Mesenchymal stem cell (in vitro differentiated cells and primary cell): ENCODE measurements around the gene ANKRD16.

Experiments
- DNase-seq: peaks from one replicate; pipeline ENCODE4 v3.0.0-alpha.2; 2013
- H2AFZ ChIP-seq: one replicate; pipeline ENCODE4 v1.6.1; 2013; ENCODE audit warnings: low read depth, mild to moderate bottlenecking, control low read depth, inconsistent platforms, low read length, moderate library complexity
- H2AK5ac ChIP-seq: 2 replicates; pipeline ENCODE4 v1.6.1; 2013; ENCODE audit warnings: low read length, moderate library complexity, mild to moderate bottlenecking, inconsistent platforms; ENCODE audit not compliant: severe bottlenecking
- H2BK120ac ChIP-seq: one replicate; pipeline ENCODE4 v1.6.1; 2013; ENCODE audit warnings: low read depth, mild to moderate bottlenecking, inconsistent platforms, low read length, moderate library complexity
- H2BK12ac ChIP-seq, 2 experiments: one replicate each; pipeline ENCODE4 v1.6.1; 2013; ENCODE audit warnings: inconsistent platforms in 2 of 2, low read length in 2 of 2, mild to moderate bottlenecking in 2 of 2, moderate library complexity in 2 of 2, control low read depth in 1 of 2
- H2BK15ac ChIP-seq: one replicate; pipeline ENCODE4 v1.6.1; 2013; ENCODE audit warnings: mild to moderate bottlenecking, low read depth, inconsistent platforms; ENCODE audit not compliant: poor library complexity, severe bottlenecking
- H2BK5ac ChIP-seq: 2 replicates; pipeline ENCODE4 v1.6.1; 2013; ENCODE audit warnings: low read depth, mild to moderate bottlenecking, low read length, control low read depth, inconsistent platforms; ENCODE audit not compliant: poor library complexity, severe bottlenecking
- H3K14ac ChIP-seq, 2 experiments: one replicate each; pipeline ENCODE4 v1.6.1; 2013; ENCODE audit warnings: inconsistent platforms in 2 of 2, low read length in 2 of 2, control low read depth in 1 of 2, mild to moderate bottlenecking in 1 of 2, moderate library complexity in 1 of 2
- H3K18ac ChIP-seq, 2 experiments: one replicate each; pipeline ENCODE4 v1.6.1; 2013; ENCODE audit warnings: inconsistent platforms in 2 of 2, low read length in 2 of 2, control low read depth in 1 of 2, low read depth in 1 of 2, mild to moderate bottlenecking in 1 of 2
- H3K23ac ChIP-seq, 2 experiments: one replicate each; pipeline ENCODE4 v1.6.1; 2013; ENCODE audit warnings: inconsistent platforms in 2 of 2, low read length in 2 of 2, mild to moderate bottlenecking in 2 of 2, moderate library complexity in 2 of 2, control low read depth in 1 of 2
- H3K27ac ChIP-seq: 2 replicates; pipeline ENCODE4 v1.5.1; 2013; ENCODE audit warnings: mild to moderate bottlenecking, moderate library complexity, low read length, control low read depth, inconsistent platforms; ENCODE audit not compliant: poor library complexity, severe bottlenecking
- H3K27me3 ChIP-seq, 2 experiments: 2 replicates each; pipeline versions ENCODE4 v1.6.1 to v1.7.0; 2013; ENCODE audit warnings: low read length in 2 of 2, mild to moderate bottlenecking in 2 of 2, moderate library complexity in 2 of 2, control low read depth in 1 of 2, inconsistent platforms in 1 of 2; ENCODE audit not compliant: control insufficient read depth in 1 of 2, insufficient read depth in 1 of 2
- H3K36me3 ChIP-seq, 2 experiments: 2 replicates each; pipeline versions ENCODE4 v1.6.1 to v1.7.0; 2013; ENCODE audit warnings: low read length in 2 of 2, control low read depth in 1 of 2, inconsistent platforms in 1 of 2, low read depth in 1 of 2, mild to moderate bottlenecking in 1 of 2; ENCODE audit not compliant: insufficient read depth in 2 of 2, control insufficient read depth in 1 of 2
- H3K4ac ChIP-seq, 2 experiments: one replicate each; pipeline ENCODE4 v1.6.1; 2013; ENCODE audit warnings: inconsistent platforms in 2 of 2, low read length in 2 of 2, mild to moderate bottlenecking in 2 of 2, moderate library complexity in 2 of 2, control low read depth in 1 of 2, low read depth in 1 of 2
- H3K4me1 ChIP-seq: 2 replicates; pipeline ENCODE4 v1.6.1; 2013; ENCODE audit warnings: low read depth, low read length, control low read depth; ENCODE audit not compliant: control insufficient read depth, insufficient read depth
- H3K4me2 ChIP-seq: 2 replicates; pipeline ENCODE4 v1.6.1; 2013; ENCODE audit warnings: low read length, mild to moderate bottlenecking, inconsistent platforms; ENCODE audit not compliant: poor library complexity, severe bottlenecking
- H3K4me3 ChIP-seq, 2 experiments: 2 replicates each; pipeline versions ENCODE4 v1.5.1 to v1.7.0; 2013; ENCODE audit warnings: low read length in 2 of 2, mild to moderate bottlenecking in 2 of 2, control low read depth in 1 of 2, low read depth in 1 of 2; ENCODE audit not compliant: insufficient read depth in 1 of 2
- H3K79me1 ChIP-seq: replicated peaks from 2 replicates; pipeline ENCODE4 v1.6.1; 2013; ENCODE audit warnings: mild to moderate bottlenecking, control low read depth, low read length, inconsistent platforms; ENCODE audit not compliant: poor library complexity, severe bottlenecking
- H3K9ac ChIP-seq: 2 replicates; pipeline ENCODE4 v1.7.0; 2013; ENCODE audit warnings: mild to moderate bottlenecking, low read length, moderate library complexity
- H3K9me3 ChIP-seq: 2 replicates; pipeline ENCODE4 v1.7.0; 2013; ENCODE audit warnings: mild to moderate bottlenecking, low read length; ENCODE audit not compliant: control insufficient read depth
- H4K8ac ChIP-seq: one replicate; pipeline ENCODE4 v1.6.1; 2013; ENCODE audit warnings: inconsistent platforms, mild to moderate bottlenecking, low read length, moderate library complexity
- H4K91ac ChIP-seq: one replicate; pipeline ENCODE4 v1.6.1; 2013; ENCODE audit warnings: mild to moderate bottlenecking, low read length, inconsistent platforms
- WGBS: methylation state at CpG from one replicate; pipeline ENCODE4 v1.1.7; 2013; ENCODE audit warnings: mixed read lengths; 5-methylcytosine and 5-hydroxymethylcytosine counted together

The ANKRD16 gene

GRCh38 chr10:5905854-5906507, 16.3 kb upstream of the ANKRD16 start:
- no peak overlapping the region for H3K9ac ChIP-seq
- WGBS, result 98% methylated on average over 13 of the region's 13 CpGs
- H4K91ac ChIP-seq, result no peak overlapping the region
- H3K36me3 ChIP-seq, result peaks cover 32 to 60% of the 10 kb centered on the region in 2 experiments
- H2BK120ac ChIP-seq, result no peak overlapping the region
- no peak overlapping the region for H3K23ac ChIP-seq
- H3K14ac ChIP-seq, result no peak overlapping the region
- no peak overlapping the region for H2AK5ac ChIP-seq
- no peak for DNase-seq
- no peak overlapping the region for H3K4me3 ChIP-seq
- no peaks in the 10 kb centered on the region for H3K27me3 ChIP-seq
- H2BK15ac ChIP-seq, result no peak overlapping the region
- no peaks in the 10 kb centered on the region for H3K9me3 ChIP-seq
- H3K27ac ChIP-seq, result no peak overlapping the region
- no peak overlapping the region for H4K8ac ChIP-seq
- no peak overlapping the region for H2BK5ac ChIP-seq
- H3K4me2 ChIP-seq, result no peak overlapping the region
- H2AFZ ChIP-seq, result no peak overlapping the region
- H2BK12ac ChIP-seq, result no peak overlapping the region
- no peak overlapping the region for H3K18ac ChIP-seq
- H3K79me1 ChIP-seq, result peaks cover 30% of the 10 kb centered on the region
- no peaks in the 10 kb centered on the region for H3K4me1 ChIP-seq
- H3K4ac ChIP-seq, result no peak overlapping the region

DNA sequence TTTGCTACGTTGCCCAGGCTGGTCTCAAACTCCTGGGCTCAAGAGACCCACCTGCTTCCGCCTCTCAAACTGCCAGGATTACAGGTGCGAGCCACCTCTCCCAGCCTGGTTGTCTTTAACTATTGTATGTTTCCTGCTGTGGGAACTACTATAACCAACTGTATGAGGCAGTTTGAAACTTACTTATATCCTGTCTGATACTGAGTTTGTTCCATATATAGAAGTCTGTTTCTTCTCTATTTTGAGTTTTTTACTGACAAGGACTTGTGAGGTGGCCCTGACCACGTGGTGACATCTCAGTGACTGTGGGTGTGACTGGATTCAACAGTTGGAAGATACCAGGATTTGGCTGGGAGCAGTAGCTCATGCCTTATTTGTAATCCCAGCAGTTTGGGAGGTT, 14.5 kb upstream of the ANKRD16 start:
- no peak overlapping the region for H3K14ac ChIP-seq

DNA sequence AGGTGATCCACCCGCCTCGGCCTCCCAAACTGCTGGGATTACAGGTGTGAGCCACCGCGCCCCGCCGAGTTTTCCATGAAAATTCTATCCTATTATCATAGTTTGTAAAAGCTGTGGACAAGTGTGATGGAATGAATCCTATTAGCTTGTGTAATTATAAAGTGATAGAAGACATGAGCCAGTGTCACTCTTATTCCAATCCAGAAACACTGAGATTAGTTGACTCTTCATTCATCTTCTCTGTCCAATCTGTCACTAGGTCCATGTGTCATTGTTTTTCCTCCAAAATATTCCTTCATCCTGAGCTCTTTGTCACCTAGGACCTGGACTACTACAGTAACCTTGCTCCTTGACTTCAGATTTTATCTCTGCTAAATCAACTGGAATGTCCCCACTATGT, 13.9 kb upstream of the ANKRD16 start:
- WGBS, result 100% methylated on average over 4 of the region's 6 CpGs
- no peaks in the 10 kb centered on the region for H3K27me3 ChIP-seq
- H3K9ac ChIP-seq, result no peak overlapping the region
- H2AK5ac ChIP-seq, result no peak overlapping the region
- no peak overlapping the region for H3K27ac ChIP-seq
- no peak overlapping the region for H2BK15ac ChIP-seq
- peaks cover 34% of the 10 kb centered on the region for H3K79me1 ChIP-seq
- H3K4me2 ChIP-seq, result no peak overlapping the region
- H2BK120ac ChIP-seq, result no peak overlapping the region
- no peak overlapping the region for H2BK12ac ChIP-seq
- peaks cover 18 to 48% of the 10 kb centered on the region in 2 experiments for H3K36me3 ChIP-seq
- no peak for DNase-seq
- H4K91ac ChIP-seq, result no peak overlapping the region
- H2AFZ ChIP-seq, result no peak overlapping the region
- no peak overlapping the region for H3K18ac ChIP-seq
- H3K4me1 ChIP-seq, result no peaks in the 10 kb centered on the region
- no peak overlapping the region for H2BK5ac ChIP-seq
- no peak overlapping the region for H3K23ac ChIP-seq
- no peak overlapping the region for H3K4ac ChIP-seq
- H3K4me3 ChIP-seq, result no peak overlapping the region
- no peak overlapping the region for H3K14ac ChIP-seq
- H3K9me3 ChIP-seq, result no peaks in the 10 kb centered on the region
- H4K8ac ChIP-seq, result no peak overlapping the region

More for the DNA sequence above, 14.5 kb upstream of the ANKRD16 start:
- Histone ChIP-seq H2BK120ac (no peak overlapping the region), H3K23ac (no peak overlapping the region), H2AFZ (no peak overlapping the region), H3K4me3 (no peak overlapping the region), H3K4ac (no peak overlapping the region), H3K79me1 (peaks cover 35% of the 10 kb centered on the region), H4K8ac (no peak overlapping the region), H3K27me3 (no peaks in the 10 kb centered on the region), H3K27ac (no peak overlapping the region), H2AK5ac (no peak overlapping the region), H3K4me1 (no peaks in the 10 kb centered on the region), H3K9me3 (no peaks in the 10 kb centered on the region), H3K36me3 (peaks cover 20 to 51% of the 10 kb centered on the region in 2 experiments), H2BK12ac (no peak overlapping the region), H3K18ac (no peak overlapping the region), H3K9ac (no peak overlapping the region), H2BK15ac (no peak overlapping the region), H4K91ac (no peak overlapping the region), H2BK5ac (no peak overlapping the region), H3K4me2 (no peak overlapping the region)
- DNase-seq, result no peak
- WGBS, result 100% methylated on average over 2 of the region's 4 CpGs

DNA sequence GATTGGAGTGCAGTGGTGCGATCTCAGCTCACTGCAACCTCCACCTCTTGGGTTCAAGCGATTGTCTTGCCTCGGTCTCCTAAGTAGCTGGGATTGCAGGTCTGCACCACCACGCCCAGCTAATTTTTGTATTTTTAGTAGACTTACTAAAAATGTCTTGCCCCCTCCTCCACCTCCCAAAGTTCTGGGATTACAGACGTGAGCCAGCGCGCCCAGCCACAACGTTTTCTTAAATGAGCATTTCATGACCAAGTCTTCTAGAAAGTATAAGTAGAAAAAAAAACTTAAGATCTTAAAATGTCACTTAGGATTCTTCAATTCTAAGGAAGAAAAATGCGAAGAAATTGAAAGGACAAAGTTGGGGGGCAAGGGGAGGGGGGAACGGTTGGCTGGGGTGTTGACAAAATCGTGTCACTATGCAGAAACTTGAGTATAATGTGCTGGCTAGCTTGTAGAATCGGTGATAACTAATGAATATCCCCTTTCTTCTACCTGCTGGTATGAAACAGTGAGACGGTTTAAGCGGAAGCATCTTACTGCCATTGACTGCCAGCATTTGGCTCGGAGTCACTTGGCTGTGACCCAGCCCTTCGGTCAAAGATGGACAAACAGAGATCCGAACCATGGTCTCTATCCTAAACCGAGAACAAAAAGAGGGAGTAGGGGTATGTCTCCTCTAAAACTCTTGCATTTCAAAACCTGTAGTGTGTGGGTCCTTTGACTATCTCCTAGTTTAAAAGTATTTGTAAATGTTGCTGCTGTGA, 13.0 kb upstream of the ANKRD16 start:
- no peak overlapping the region for H2AK5ac ChIP-seq
- H3K4me3 ChIP-seq, result no peak overlapping the region
- H3K4me1 ChIP-seq, result no peaks in the 10 kb centered on the region
- no peak overlapping the region for H2BK15ac ChIP-seq
- peaks cover 3% of the 10 kb centered on the region for H3K9me3 ChIP-seq
- H4K91ac ChIP-seq, result no peak overlapping the region
- H3K36me3 ChIP-seq, result peaks cover 24 to 48% of the 10 kb centered on the region in 2 experiments
- no peak for DNase-seq
- H2BK5ac ChIP-seq, result no peak overlapping the region
- no peak overlapping the region for H3K9ac ChIP-seq
- no peak overlapping the region for H3K23ac ChIP-seq
- no peak overlapping the region for H2BK120ac ChIP-seq
- H3K79me1 ChIP-seq, result peaks cover 40% of the 10 kb centered on the region
- no peak overlapping the region for H2BK12ac ChIP-seq
- no peak overlapping the region for H3K18ac ChIP-seq
- no peak overlapping the region for H2AFZ ChIP-seq
- no peak overlapping the region for H3K14ac ChIP-seq
- H3K27me3 ChIP-seq, result no peaks in the 10 kb centered on the region
- WGBS, result 98% methylated on average over 15 of the region's 18 CpGs
- no peak overlapping the region for H4K8ac ChIP-seq
- H3K4ac ChIP-seq, result no peak overlapping the region
- H3K4me2 ChIP-seq, result no peak overlapping the region
- H3K27ac ChIP-seq, result no peak overlapping the region
